DND-41 (cell line): ENCODE data around the gene MACROD2.

Experiments used
- EZH2 ChIP-seq: IDR thresholded peaks from 3 replicates; pipeline ENCODE4 v1.6.1; 2012; ENCODE audit warnings: borderline replicate concordance, low read depth, mild to moderate bottlenecking, moderate library complexity, low read length, inconsistent platforms; ENCODE audit not compliant: severe bottlenecking
- TF ChIP-seq, protein P1 (sequence below): IDR thresholded peaks from 2 replicates; pipeline ENCODE4 v1.5.1; 2012; ENCODE audit warnings: borderline replicate concordance, low read length, moderate library complexity, mild to moderate bottlenecking; ENCODE audit not compliant: poor library complexity, severe bottlenecking; ENCODE audit errors: extremely low read depth

DNA sequence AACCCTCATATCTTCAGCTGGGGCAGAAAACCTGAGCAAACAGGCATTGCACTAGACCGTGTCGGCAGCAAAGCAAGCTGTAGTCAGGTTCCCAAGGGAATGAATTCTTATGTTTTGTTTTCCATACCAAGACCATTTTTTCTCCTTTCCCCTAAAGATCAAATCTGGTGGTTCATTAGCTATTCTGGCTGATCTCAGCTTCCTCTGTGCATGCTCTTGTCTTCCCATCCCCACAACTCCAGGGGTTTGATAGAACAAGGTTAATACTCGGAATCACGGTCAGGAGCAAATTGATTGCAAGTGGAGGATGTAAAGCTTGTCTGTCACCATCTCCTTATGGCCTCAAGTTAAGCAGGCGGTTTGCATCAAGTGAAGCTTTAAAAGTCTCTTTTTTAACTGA is 1799.1 kb downstream of the MACROD2 start:
- TF ChIP-seq, protein P1, sequence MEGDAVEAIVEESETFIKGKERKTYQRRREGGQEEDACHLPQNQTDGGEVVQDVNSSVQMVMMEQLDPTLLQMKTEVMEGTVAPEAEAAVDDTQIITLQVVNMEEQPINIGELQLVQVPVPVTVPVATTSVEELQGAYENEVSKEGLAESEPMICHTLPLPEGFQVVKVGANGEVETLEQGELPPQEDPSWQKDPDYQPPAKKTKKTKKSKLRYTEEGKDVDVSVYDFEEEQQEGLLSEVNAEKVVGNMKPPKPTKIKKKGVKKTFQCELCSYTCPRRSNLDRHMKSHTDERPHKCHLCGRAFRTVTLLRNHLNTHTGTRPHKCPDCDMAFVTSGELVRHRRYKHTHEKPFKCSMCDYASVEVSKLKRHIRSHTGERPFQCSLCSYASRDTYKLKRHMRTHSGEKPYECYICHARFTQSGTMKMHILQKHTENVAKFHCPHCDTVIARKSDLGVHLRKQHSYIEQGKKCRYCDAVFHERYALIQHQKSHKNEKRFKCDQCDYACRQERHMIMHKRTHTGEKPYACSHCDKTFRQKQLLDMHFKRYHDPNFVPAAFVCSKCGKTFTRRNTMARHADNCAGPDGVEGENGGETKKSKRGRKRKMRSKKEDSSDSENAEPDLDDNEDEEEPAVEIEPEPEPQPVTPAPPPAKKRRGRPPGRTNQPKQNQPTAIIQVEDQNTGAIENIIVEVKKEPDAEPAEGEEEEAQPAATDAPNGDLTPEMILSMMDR = no peak
- no peak for TF ChIP-seq EZH2
